Smooth muscle cell (in vitro differentiated cells): ENCODE results near the gene NDUFS8. TPM values are rescaled to one million over a fixed set of nuclear protein-coding genes. Genes with fewer than 3 reads are reported as not detected.

Experiments used
- DNase-seq: peaks from one replicate; lab custom pipeline; 2025; ENCODE audit not compliant: unreplicated experiment; lab: John Stamatoyannopoulos, UW
- H2AFZ ChIP-seq: fragments of 200-600 bp; sonication (generic); 2 replicates; pipeline ENCODE4 v1.6.0; 2016; ENCODE audit warnings: antibody characterized with exemption, low read depth, mild to moderate bottlenecking
- H3F3A ChIP-seq: fragments of 200-600 bp; sonication (generic); 2 replicates; pipeline ENCODE4 v1.6.0; 2017; ENCODE audit warnings: antibody characterized with exemption, low read depth
- H3K27ac ChIP-seq: fragments of 200-600 bp; sonication (generic); 2 replicates; pipeline ENCODE4 v1.5.1; 2016; ENCODE audit warnings: low read depth, mild to moderate bottlenecking
- H3K27me3 ChIP-seq: fragments of 200-600 bp; sonication (generic); 2 replicates; pipeline ENCODE4 v1.6.1; 2016; ENCODE audit warnings: low read depth, mild to moderate bottlenecking
- H3K36me3 ChIP-seq: fragments of 200-600 bp; sonication (generic); 2 replicates; pipeline ENCODE4 v1.5.1; 2016; ENCODE audit warnings: low read depth
- H3K4me1 ChIP-seq: fragments of 200-600 bp; sonication (generic); 2 replicates; pipeline ENCODE4 v1.5.1; 2016; ENCODE audit warnings: low read depth
- H3K4me2 ChIP-seq: fragments of 200-600 bp; sonication (generic); 2 replicates; pipeline ENCODE4 v1.6.0; 2016; ENCODE audit warnings: mild to moderate bottlenecking
- H3K4me3 ChIP-seq: fragments of 200-600 bp; sonication (generic); 2 replicates; pipeline ENCODE4 v1.5.1; 2016; ENCODE audit warnings: mild to moderate bottlenecking
- H3K79me2 ChIP-seq: fragments of 200-600 bp; sonication (generic); 2 replicates; pipeline ENCODE4 v1.6.0; 2016; ENCODE audit warnings: low read depth, mild to moderate bottlenecking
- H3K9ac ChIP-seq: fragments of 200-600 bp; sonication (generic); 2 replicates; pipeline ENCODE4 v1.6.0; 2016; ENCODE audit warnings: low read depth
- H3K9me3 ChIP-seq: fragments of 200-600 bp; sonication (generic); replicated peaks from 2 replicates; pipeline ENCODE4 v1.5.1; 2016; ENCODE audit warnings: low read depth
- H4K20me1 ChIP-seq: fragments of 200-600 bp; sonication (generic); 2 replicates; pipeline ENCODE4 v1.6.0; 2016; ENCODE audit warnings: low read depth
- CTCF ChIP-seq: fragments of 200-600 bp; sonication (generic); IDR thresholded peaks from 2 replicates; pipeline ENCODE4 v1.5.1; 2017; ENCODE audit warnings: borderline replicate concordance, mild to moderate bottlenecking, antibody characterized with exemption; ENCODE audit not compliant: insufficient read depth, poor library complexity, severe bottlenecking
- WGBS: methylation state at CpG from one replicate; pipeline ENCODE4 v1.1.7; 2016; ENCODE audit warnings: low lambda C conversion rate; 5-methylcytosine and 5-hydroxymethylcytosine counted together
- polyA plus RNA-seq: library from polyadenylated mRNA; unstranded; fragments of >200 nt; fragmentation: Nextera tagmentation; extraction: Ambion mirVana; gene quantifications from 2 replicates; pipeline ENCODE4 v1.2.1, GENCODE V29; 2016
- total RNA-seq: library from RNA; depleted of rRNA; stranded (reverse); fragments of >200 nt; gene quantifications from 2 replicates; pipeline ENCODE4 v1.2.3, GENCODE V29; 2014

The NDUFS8 gene
- total and polyA plus RNA-seq, 2 experiments from 2014 or later = 165 to 314 TPM

- H3K4me2 ChIP-seq = no peak overlapping the region
- no peak overlapping the region for H3K9ac ChIP-seq
- TF ChIP-seq CTCF = no peak
- no peaks in the 10 kb centered on the region for H4K20me1 ChIP-seq
- peaks cover 11% of the 10 kb centered on the region for H3K4me1 ChIP-seq
- H3K27ac ChIP-seq = no peak overlapping the region
- H3K4me3 ChIP-seq = no peak overlapping the region
- H2AFZ ChIP-seq = no peak overlapping the region
- WGBS = 90% methylated on average over 10 of the region's 12 CpGs
- DNase-seq = no peak
- H3K36me3 ChIP-seq = no peaks in the 10 kb centered on the region
- H3F3A ChIP-seq = no peaks in the 10 kb centered on the region
- H3K9me3 ChIP-seq = no peaks in the 10 kb centered on the region
- no peaks in the 10 kb centered on the region for H3K27me3 ChIP-seq
- no peaks in the 10 kb centered on the region for H3K79me2 ChIP-seq
Measured at GRCh38 chr11:68041617-68042218, 11.2 kb downstream of the NDUFS8 start.

- H3K4me1 ChIP-seq = peaks cover 11% of the 10 kb centered on the region
- no peaks in the 10 kb centered on the region for H4K20me1 ChIP-seq
- 96% methylated on average over 27 of the region's 27 CpGs for WGBS
- H3K27me3 ChIP-seq = no peaks in the 10 kb centered on the region
- H3F3A ChIP-seq = no peaks in the 10 kb centered on the region
- H2AFZ ChIP-seq = no peak overlapping the region
- H3K9ac ChIP-seq = no peak overlapping the region
- H3K9me3 ChIP-seq = no peaks in the 10 kb centered on the region
- no peaks in the 10 kb centered on the region for H3K36me3 ChIP-seq
- H3K4me2 ChIP-seq = no peak overlapping the region
- no peak for TF ChIP-seq CTCF
- no peak for DNase-seq
- H3K4me3 ChIP-seq = no peak overlapping the region
- no peak overlapping the region for H3K27ac ChIP-seq
- no peaks in the 10 kb centered on the region for H3K79me2 ChIP-seq
Measured at GRCh38 chr11:68042219-68043028, 11.9 kb downstream of the NDUFS8 start.

- no peak for DNase-seq
- Histone ChIP-seq H3K36me3 (no peaks in the 10 kb centered on the region), H3F3A (no peaks in the 10 kb centered on the region), H3K9me3 (no peaks in the 10 kb centered on the region), H3K4me2 (no peak overlapping the region), H3K9ac (no peak overlapping the region), H3K27me3 (no peaks in the 10 kb centered on the region), H3K79me2 (no peaks in the 10 kb centered on the region), H2AFZ (no peak overlapping the region), H3K27ac (no peak overlapping the region), H4K20me1 (no peaks in the 10 kb centered on the region), H3K4me1 (peaks cover 11% of the 10 kb centered on the region), H3K4me3 (no peak overlapping the region)
- 92% methylated on average over 8 of the region's 8 CpGs for WGBS
- no peak for TF ChIP-seq CTCF
Measured at GRCh38 chr11:68043029-68043348, 12.5 kb downstream of the NDUFS8 start.
